AG10803 (cell line): Measurements from ENCODE around the gene ARHGAP22.

ENCODE experiments used
- DNase-seq: peaks from one replicate; pipeline ENCODE4 v3.0.0; 2010; ENCODE audit warnings: low read depth
- H3K4me3 ChIP-seq: 2 replicates; pipeline ENCODE4 v1.5.1; 2011; ENCODE audit warnings: mild to moderate bottlenecking, low read length, control low read depth
- CTCF ChIP-seq: conservative IDR thresholded peaks from 2 replicates; pipeline ENCODE4 v1.5.1; 2011; ENCODE audit warnings: mild to moderate bottlenecking, low read length, control low read depth, inconsistent platforms

The ARHGAP22 gene

GRCh38 chr10:48417374-48417773, 187.5 kb downstream of the ARHGAP22 start:
- DNase-seq: no peak
- no peak overlapping the region for H3K4me3 ChIP-seq
- no peak for TF ChIP-seq CTCF

DNA sequence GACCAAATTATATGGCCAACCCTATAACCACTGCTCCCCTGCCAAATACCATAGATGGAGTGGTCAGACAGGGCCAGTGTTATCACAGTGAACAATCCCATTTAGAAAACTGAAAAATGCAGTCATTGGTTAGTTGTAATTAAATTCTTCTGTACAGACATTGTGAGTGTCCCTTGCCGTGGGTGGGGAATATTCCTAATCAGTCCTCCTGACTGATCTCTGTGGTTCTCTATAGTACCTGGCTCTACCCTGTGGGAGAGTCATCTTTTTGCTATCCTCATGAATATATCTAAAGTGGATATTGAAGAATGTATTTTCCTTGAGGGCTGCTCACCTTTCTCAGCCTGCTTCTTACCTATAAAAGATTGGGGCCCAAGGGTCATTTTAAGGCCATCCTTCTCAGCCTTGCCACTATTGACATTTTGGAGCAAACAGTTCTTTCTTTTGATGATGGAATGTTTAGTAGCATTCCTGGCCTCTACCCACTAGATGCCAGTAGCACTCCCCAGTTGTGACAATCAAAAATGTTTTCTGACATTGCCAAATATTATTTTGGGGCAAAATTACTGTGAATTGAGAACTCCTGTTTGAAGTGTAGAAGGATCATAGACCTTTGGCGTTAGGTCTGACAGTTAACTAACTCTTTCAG, 188.2 kb downstream of the ARHGAP22 start:
- H3K4me3 ChIP-seq: no peak overlapping the region
- TF ChIP-seq CTCF: no peak
- DNase-seq: peak; percentile 8

- peak; percentile 9 for DNase-seq
- no peak for TF ChIP-seq CTCF
- H3K4me3 ChIP-seq: no peak overlapping the region
These were observed 190.1 kb downstream of the ARHGAP22 start for GRCh38 chr10:48414778-48415177.

- TF ChIP-seq CTCF: no peak
- no peak overlapping the region for H3K4me3 ChIP-seq
- no peak for DNase-seq
These were observed 190.7 kb downstream of the ARHGAP22 start for GRCh38 chr10:48414160-48414559.

- TF ChIP-seq CTCF: no peak
- H3K4me3 ChIP-seq: no peak overlapping the region
- no peak for DNase-seq
These were observed 191.9 kb downstream of the ARHGAP22 start for GRCh38 chr10:48412933-48413332.

DNA sequence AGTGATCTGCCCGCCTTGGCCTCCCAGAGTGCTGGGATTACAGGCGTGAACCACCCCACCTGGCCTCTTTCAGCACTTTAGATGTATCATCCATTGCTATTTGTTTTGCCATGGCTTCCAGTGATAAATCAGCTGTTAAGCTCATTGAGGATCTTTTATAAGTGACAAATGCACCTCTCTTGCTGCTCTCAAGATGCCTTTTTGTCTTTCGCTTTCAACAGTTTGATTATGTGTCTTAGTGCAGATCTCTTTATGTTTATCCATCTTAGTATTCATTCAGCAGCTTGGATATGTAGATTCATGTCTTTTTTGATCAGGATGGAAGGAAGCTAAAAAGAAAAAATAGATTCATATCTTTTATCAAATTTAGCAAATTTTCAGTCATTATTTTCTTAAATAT, 192.8 kb downstream of the ARHGAP22 start:
- DNase-seq: no peak
- no peak overlapping the region for H3K4me3 ChIP-seq
- TF ChIP-seq CTCF: no peak

DNA sequence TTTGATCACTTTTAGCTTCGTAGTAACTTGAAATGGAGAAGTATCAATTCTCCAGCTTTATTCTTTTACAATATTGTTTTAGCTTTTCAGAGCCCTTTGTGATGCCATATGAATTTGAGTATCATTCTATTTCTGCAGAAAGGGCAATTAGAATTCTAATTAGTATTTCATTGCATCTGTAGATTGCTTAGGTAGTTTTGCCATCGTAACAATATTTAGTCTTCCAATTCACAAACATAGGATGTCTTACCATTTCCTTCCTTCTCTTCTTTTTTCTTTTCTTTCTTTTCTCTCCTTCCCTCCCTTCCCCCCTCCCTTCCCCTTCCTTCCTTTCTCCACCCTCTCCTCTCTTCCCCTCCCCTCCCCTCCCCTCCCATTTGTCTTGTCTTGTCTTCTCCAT, 193.4 kb downstream of the ARHGAP22 start:
- DNase-seq: no peak
- TF ChIP-seq CTCF: no peak
- no peak overlapping the region for H3K4me3 ChIP-seq
